GM12801 (cell line): ENCODE data around the gene SEMA4A.

ENCODE experiments used
- CTCF ChIP-seq: IDR thresholded peaks from one replicate; pipeline ENCODE4 v1.5.1; 2011; ENCODE audit warnings: control low read depth; ENCODE audit not compliant: insufficient read length; ENCODE audit errors: extremely low read depth

SEMA4A gene

GRCh38 chr1:156153362-156153761 lies at the start of gene SEMA4A:
SEMA4A (plus strand) TSS chr1:156153585; CDS start chr1:156154579, 994 bp downstream.
- TF ChIP-seq CTCF: no peak

GRCh38 chr1:156104065-156104810 lies 49.1 kb upstream of the SEMA4A start:
- TF ChIP-seq CTCF: no peak

- no peak for TF ChIP-seq CTCF
Measured at GRCh38 chr1:156104861-156105832, 48.2 kb upstream of the SEMA4A start.

GRCh38 chr1:156106624-156107488 lies 46.5 kb upstream of the SEMA4A start:
- TF ChIP-seq CTCF: no peak

GRCh38 chr1:156108057-156108456 lies 45.3 kb upstream of the SEMA4A start:
- TF ChIP-seq CTCF: no peak

- no peak for TF ChIP-seq CTCF
Measured at GRCh38 chr1:156108664-156109241, 44.6 kb upstream of the SEMA4A start.

- TF ChIP-seq CTCF: no peak
Measured at GRCh38 chr1:156110252-156110651, 43.1 kb upstream of the SEMA4A start.
